Fibroblast of skin of right biceps (primary cell): Measurements from ENCODE around the gene CTF1.
"Not testable (repeated sequence)": the region's sequence is repeated elsewhere in the genome, so short reads cannot be mapped to it uniquely, and the experiment has no call there.

ENCODE experiments used
- DNase-seq: peaks from one replicate; pipeline ENCODE4 v3.0.0-alpha.2; 2013

The CTF1 gene, protein sequence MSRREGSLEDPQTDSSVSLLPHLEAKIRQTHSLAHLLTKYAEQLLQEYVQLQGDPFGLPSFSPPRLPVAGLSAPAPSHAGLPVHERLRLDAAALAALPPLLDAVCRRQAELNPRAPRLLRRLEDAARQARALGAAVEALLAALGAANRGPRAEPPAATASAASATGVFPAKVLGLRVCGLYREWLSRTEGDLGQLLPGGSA

DNA sequence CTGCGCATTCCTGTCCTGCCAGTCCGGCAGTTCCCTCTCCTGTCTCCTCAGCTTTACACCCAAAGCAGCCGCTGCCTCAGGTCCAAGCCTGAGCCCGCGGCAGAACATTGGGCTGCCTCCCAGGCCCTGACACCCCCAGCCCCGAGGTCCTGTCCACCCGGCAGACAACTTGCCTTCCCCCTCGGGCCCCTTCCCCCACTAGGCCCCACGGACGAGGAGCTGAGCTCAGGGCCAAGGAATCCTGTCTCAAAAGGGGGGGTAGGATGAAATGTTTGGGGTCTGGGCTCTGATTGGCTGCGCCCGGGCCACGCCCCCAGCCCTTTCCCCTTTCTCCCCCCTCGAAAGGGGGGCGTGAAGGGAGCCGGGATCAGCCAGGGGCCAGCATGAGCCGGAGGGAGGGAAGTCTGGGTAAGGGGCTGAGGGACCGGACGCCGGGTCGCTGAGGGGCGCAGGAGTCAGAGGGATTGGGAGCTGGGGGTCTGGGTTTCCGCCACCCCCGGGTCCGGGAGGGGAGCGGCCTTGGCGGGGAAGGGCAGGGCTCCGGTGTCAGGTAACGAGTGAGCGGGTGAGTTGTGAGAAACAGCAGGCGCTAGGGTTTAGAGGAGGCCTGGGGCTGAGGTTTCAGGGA is at the start of gene CTF1:
Gene CTF1, plus strand, starts transcription at position 354 of the 628 bp plus-strand sequence. Its CDS starts 30 bp downstream, at position 384.
- peak; percentile 96 for DNase-seq

DNA sequence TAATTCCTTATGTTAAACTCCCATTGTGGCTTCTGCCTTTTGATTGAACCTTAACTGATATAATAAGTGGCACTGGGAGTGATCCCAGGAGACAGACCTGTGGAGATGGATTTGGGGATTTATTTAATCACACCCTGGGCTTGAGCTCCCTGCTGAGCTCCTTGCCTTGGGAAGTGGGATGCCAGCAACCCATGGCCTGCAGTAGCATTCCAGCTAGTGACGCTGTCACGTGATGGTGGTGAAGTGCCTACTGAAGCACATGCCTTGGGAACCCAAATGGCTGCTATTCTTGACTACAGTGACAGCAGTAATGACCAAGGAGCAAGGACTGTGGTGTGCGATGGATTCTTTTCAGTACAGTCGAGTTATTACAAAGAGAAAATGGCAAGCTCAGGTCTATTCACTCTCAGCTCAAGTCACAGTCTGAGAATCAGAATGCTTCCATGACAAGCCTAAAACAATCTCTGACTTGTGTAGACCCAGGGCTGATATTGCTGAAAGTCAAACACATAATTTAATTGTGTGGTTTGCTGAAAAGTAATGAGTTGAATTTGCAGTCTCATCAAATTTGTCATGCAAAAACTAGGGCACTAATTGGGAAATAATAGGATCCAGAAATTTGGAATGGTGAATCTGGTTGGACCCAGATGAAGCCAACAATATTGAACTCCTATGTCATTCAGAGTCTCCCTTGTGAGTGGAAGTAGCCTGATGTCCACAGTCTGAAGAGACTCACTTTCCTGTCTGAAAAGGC is 49.6 kb upstream of the CTF1 start:
- DNase-seq = no peak

DNA sequence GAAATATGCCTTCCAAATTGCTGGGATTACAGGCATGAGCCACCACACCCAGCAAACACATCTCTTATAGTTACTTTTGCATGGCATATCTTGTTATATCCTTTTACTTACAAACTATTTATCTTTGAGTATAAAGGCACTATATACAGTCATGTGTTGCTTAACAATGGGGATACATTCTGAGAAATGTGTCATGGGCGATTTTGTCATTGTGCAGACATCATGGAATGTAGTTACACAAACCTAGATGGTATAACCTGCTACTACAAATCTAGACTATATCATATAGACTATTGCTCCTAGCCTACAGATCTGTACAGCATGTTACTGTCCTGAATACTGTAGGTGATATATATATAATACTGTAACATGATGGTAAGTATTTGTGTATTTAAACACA is 46.2 kb upstream of the CTF1 start:
- no peak for DNase-seq

DNA sequence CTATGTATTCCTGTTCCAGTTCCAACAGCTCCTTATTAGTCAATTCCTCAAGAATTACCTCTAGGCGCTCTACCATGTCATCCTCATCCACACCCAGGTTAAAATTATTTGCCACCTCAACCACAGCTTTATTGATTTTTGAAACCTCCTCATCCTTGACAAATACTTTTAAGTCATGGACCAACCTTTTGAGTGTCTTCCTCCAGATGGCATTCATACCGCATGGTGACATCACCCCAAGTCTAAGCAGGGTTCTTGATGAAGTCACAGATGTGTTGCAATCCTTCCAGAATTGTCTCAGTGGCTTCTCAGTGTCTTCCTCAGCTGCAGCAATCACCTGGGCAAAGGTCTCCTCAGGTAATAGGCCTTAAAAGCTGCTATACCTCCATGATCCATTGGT is 42.7 kb upstream of the CTF1 start:
- DNase-seq = peak; percentile 10

DNA sequence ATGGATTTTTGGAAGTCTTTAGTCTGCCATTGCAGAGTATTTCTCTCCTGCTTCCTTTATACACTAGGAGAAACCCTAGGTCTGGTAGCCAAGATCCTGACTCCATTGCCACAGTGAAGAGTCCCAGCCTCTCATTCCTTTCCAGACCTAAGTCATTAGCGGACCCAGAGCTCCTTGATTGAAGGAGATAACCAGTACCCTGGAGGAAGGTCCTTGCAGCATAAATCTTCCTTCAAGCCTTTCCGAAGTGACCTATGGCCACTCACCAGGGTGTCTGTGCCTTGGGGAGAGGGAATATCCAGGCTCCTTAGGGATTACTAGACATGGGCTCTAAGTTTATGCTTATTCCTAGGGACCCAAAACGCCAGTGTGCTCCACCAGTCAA is 38.3 kb upstream of the CTF1 start:
- no peak for DNase-seq

DNA sequence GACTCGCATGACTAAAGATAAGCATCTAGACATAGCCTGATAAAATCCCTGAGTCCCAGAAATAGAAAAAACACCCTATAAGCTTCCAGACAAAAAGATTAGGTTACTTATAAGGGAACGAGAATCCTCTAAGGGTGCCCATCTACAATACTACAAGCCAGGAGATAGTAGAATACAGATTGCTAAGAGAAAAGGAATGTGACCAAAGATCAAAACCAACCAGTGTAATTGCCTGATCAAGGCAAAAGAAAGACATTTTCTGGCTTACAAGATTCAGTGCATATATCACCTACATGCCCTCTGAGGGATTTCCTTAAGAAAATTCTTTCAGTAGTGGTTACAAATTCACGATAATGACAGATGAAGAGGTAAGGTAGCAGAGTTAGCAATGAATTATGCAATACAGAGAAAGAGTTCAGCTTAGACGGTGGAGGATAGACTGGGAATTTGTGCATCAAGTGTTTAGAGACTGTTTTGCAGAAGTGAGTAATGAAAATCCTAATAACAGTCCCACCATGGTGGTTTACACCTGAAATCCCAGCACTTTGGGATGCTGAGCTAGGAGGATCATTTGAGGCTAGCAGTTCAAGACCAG is 37.5 kb upstream of the CTF1 start:
- DNase-seq = peak; percentile 22

DNA sequence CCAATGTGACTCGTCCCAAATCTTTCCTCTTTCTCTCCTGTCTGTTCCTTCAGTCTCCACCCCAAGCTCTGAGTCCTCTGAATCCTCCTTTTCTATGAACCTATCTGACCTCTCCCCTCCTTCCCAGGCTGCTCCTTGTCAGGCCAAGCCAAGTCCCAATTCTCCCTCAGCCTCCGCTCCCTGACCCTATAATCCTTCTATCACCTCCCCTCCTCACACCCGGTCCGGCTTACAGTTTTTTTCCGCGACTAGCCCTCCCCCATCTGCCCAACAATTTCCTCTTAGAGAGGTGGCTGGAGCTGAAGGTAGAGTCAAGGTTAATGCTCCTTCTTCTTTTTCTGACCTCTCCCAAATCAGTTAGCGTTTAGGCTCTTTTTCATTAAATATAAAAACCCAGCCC is 35.7 kb upstream of the CTF1 start:
- DNase-seq = not testable (repeated sequence)

DNA sequence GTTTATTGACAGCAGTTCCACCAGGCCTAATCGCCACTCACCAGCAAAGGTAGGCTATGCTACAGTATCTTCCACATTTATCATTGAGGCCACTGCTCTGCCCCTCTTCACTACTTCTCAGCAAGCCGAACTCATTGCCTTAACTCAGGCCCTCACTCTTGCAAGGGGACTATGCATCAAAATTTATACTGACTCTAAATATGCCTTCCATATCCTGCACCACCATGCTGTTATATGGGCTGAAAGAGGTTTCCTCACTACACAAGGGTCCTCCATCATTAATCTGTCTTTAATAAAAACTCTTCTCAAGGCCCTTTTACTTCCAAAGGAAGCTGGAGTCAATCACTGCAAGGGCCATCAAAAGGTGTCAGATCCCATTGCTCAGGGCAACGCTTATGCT is 33.2 kb upstream of the CTF1 start:
- not testable (repeated sequence) for DNase-seq

DNA sequence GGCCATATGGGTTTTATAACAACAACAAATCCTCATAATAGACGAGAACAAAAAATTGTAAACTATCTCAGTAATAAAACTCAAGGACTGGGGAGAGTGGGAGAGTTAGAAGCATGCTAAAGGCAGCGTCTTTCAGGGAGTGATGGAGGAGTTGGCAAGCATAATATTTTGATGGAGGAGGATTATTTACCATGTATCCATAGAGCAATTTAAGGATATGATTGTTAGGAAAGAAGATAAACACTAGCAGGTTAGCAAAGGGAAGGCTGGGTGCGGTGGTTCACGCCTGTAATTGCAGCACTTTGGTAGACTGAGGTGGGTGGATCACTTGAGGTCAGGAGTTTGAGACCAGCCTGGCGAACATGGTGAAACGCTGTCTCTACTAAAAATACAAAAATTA is 30.4 kb upstream of the CTF1 start:
- DNase-seq = no peak

DNA sequence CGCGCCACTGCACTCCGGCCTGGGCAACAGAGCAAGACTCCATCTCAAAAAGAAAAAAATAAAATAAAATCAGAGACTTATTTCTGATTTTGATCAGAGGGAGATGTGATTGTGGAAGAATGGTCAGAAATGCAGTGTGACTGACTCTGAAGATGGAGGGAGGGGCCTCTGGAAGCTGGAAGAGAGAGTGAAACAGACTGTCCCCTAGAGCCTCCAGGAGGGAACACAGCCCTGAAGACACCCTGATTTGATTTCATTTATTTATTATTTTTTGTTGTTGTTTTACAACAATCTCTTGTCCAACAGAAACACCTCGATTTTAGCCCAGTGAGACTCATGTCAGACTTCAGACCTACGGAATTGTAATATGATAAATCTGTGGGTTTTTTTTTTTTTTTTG is 28.7 kb upstream of the CTF1 start:
- DNase-seq = peak; percentile 16

DNA sequence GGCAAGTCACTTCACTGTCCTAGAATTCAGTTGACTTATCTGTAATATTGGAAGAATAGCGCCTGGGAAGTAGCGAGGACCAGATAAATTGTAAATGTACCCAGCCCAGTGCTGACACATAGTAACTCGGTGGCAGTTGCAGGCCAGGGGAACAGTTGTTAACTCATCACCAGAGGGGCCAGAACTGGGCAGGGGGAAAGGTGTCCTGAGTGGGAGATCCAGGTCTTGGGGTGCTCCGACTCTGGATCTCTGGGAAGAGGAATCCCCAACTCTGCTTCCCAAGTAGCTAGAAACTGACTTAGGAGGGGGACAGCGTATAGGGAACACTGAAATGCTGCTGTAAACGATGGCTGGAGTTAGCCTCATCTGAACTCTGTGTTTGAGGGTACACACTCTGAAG is 25.5 kb upstream of the CTF1 start:
- DNase-seq = no peak

DNA sequence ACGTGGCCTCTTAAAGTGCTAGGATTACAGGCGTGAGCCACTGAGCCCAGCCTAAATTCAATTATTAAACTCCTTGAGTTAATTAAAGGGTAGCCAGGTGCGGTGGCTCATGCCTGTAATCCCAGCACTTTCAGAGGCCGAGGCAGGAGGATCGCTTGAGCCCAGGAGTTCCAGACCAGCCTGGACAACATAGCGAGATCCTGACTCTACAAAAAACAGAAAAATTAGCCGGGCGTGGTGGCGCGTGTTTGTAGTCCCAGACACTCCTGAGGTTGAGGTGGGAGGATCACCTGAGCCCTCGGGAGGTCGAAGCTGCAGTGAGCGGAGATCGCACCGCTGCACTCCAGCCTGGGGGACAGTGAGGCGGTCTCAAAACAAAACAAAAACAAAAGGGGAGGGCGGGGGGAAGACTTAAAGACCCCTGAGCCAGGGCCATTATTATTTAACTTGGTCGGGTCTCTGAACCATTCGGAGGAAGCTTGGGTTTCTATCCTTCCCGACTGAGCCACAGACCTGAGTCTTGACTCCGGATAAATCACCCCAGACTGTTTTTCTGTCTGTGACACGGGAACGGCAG is 22.1 kb upstream of the CTF1 start:
- no peak for DNase-seq

DNA sequence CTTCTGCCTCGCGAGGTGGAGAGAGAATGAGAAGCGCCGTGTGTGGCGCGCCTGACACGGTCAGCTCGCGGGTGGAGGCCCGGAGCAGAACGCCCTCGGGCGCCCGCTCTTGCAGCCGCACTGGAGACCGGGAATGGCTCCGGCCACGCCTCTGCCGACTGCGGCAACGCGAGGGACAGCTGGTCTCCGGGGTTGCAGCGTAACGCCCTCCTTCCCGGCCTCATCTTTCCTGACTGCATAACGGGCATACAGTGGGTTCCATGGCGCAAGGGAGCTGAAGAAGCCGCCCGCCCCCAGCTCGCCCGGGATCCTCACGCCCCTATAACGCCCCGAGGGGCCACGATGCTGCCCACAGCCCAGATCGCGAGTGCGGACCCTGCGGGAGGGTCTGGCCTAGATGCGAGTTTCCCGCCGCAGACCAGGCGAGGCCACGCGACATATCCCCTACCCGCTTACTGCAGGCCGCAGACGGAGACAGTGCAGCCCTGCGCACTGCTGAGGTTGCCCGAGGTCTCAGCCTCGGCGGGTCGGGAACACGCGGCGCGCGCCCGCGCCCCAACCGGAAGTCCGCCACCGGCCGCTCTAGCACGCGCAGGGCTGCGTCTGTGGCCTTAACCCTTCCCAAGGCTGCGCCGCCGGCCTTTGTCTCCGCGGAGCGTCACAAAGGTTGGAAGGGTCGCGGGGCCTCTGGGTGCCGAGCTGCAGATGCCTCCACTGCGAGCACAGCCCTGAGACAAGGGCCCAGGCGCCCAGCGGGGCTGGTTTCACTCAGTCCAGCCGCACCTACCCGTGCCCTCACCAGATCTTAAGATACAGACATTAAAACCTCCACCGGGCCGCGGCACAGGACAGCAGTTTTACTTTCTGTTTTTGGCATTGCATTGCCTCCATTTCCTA is 21.3 kb upstream of the CTF1 start:
- peak; percentile 90 for DNase-seq

DNA sequence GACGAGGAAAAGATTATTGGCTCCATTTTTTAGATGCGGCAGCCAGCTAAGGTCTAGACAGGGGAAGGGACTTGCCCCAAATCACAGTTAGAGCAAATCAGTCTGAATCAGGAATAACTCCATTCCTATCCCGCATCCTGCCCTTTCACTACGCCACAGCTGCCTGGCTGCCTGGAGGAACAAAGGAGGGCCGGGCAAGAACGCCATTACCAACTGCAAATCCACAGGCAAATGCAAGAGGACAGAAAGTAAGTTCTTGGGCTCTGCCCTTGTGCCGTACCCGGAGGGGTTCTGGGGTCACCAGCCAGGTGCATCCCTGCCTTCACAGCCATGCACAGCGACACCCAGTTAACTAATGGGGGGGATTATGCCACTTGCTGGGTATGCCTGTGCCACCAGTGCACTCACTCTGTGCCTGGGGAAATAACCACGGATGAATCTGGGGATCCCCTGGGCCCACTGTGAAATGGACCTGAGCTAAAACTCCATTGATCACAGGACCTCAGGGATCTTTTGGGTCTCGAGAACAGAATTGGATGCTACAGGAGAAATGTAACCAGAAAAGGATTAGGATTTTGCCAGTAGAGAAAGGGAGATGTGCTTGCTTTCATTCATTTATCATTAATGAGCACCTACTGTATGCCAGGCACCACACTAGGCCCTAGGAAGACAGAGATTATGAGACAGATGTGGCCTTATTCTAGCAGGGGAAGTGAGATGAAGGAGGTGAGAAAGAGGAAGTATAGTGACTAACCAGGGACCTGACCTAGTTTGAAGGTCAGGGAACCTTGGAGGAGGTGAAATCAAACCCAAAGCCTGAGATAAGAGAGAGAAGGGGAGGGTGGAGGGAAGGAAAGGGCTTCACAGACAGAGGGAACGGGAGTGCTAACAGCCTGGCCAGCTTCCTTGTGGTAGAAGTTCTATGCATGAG is 20.3 kb upstream of the CTF1 start:
- DNase-seq = peak; percentile 17

DNA sequence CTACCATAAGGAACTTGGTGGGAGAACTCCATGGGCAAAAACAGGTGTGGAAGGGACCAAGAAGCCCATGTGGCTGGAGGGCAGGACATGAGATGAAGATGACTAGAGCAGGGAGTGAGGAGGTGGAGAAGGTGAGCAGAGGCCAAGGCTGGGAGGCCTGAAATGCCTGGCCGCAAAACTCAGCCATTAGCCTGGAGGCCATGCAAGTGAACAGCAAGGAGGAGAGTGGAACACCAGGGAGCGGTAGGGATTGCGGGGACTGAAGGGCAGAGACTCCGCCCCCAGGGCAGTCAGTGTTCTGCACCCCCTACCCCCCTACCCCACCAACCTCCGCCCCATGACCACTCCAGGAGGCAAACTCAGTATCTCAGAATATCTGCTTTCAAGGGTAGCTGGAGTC is 19.5 kb upstream of the CTF1 start:
- DNase-seq = no peak

DNA sequence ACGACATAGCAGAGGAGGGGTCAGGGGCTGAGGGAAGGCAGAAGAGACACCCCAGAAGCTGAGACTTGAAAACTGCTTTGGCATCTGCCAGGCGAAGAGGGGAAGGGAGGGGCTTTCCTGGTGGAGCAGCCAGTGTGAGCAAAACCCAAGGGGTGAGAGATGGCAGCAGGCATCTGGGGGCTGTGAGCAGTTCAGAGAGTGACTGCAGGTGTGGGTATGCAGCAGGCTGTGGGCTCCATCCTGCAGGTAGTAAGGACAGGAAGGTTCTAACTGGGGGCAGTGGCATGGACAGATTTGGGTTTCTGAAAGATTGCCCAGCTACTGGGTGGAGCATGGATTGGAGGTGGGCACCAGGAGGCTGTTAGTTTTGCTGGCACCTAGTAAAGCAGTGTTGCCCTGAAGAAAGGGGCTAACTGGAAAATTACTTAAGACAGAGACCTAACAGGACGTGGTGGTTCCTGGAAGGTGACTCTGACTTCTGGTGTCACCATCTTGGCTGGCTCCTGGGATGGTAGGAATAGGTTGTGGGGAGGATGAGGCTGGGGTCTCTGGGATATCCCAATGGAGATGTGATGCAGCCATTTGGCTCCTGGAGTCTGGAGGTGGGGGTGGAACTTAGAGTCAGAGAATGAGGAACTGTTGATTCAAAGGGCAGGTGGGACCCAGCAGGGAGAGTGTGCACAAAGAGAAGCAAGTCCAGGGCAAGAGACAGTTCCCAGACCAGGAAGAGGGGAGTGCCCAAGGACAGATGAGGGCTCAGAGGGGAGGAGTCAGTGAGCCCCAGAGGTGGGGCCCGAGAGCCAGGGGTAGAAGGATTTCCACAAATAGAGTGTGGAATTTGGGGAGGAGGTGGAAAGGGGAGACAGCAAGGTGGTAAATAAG is 13.7 kb upstream of the CTF1 start:
- no peak for DNase-seq

DNA sequence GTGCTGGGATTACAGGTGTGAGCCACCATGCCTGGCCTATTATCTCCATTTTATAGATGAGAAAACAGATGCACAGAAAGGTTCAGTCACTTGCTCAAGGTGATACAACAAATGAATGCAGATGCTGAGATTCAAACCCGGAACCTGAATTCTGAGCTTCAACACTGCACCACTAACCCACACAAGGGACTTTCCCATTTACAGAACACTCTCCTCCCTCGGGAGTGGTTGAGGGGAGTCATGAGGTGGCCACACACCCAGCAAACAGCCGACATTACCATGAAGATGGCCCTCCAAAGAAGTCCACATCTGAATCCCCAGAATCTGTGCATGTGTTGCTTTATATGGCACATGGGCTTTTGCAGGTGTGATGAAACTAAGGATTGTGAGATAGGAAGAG is 11.7 kb upstream of the CTF1 start:
- DNase-seq = no peak

DNA sequence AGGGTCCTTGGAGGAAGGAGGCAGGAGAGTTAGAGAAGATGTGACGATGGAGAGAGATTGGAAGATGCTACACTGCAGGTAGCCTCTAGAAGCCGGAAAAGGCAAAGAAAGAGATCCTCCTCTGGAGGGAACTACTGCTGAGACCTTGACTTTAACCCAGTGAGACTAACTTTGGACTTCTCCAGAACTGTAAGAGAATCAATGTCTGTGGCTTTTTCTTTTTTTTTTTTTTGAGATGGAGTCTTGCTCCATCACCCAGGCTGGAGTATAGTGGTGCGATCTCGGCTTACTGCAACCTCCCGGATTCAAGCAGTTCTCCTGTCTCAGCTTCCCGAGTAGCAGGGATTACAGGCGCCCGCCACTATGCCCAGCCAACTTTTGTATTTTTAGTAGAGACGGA is 11.2 kb upstream of the CTF1 start:
- no peak for DNase-seq

DNA sequence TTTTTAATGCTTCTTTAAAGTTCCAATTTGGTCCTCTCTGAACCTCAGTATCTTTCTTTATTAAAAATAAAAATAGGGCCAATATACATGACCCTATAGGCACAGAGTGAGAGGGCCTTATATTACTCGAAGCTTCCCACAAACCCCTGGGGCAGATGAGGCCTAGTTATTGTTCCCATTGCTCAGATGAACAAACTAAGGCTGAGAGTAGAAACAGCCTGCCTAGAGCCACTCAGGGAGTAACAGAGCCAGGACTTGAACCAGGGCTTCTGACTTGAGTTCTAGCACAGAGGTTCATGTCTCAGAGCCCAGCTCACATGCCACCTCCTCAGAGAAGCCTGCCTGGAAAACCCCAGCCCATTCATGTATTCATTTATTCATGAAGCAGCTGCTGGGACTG is 10.3 kb upstream of the CTF1 start:
- no peak for DNase-seq

DNA sequence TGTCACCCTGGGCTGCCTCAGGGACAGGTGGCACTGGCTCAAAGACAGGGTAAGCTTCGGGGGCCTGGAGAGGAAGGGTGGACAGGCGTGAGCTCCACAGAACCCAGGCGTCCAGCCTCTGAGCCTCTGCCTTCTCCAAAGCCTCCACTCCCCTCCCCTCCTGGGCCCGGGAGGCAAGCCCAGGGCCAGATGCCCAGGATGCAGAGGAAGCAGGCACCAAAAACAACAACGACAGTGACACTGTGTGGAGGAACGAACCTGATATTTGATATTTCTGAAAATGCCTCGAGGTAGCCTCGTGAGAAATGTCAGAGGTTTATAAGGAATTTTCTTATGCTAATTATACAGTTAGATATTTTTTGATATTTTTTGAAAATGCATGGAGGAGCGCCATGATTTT is 8.5 kb upstream of the CTF1 start:
- no peak for DNase-seq
